GM18858 (cell line): Measurements from ENCODE around the gene MT1M.
"Not testable (repeated sequence)": the region's sequence is repeated elsewhere in the genome, so short reads cannot be mapped to it uniquely, and the experiment has no call there.

Experiments
- ATAC-seq: cut with Tn5 transposase; IDR thresholded peaks from one replicate; pipeline ENCODE4 v1.9.1; 2021; ENCODE audit not compliant: unreplicated experiment

Gene MT1M

DNA sequence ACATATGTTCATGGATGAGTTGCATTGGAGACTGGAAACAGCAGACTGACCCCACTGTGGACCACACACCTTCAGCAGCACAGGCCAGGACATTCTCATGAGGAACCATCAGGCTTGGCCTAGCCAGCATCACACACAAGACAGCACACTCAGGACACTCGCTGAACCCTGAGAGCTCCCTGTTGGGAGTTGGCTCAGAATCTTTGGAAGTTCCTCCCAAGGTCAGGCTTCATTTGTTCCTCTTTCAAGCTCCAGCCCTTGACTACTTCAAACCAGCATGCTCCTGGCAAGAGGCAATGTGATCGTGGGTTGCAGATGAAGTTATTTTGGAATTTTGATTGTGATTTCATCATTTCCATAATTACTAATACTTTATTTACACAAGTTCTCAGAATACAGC lies 39.2 kb downstream of the MT1M start:
- ATAC-seq = not testable (repeated sequence)

DNA sequence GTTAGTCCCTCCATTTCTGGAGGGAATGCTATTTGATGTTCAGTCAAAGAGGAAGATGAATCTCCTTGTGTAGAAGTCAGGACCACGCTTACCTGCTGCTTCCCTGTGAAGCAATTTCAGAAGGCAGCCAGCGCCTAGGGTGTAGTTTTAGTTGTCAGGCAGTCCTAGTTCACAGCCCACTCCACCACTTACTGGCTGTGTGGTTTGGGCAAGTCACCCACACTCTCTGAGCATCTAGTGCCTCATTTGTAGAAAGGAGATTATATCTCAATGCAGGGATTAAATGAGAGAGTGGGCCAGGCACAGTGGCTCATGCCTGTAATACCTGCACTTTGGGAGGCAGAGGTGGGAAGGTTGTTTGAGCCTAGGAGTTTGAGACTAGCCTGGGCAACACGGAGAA lies 39.7 kb downstream of the MT1M start:
- not testable (repeated sequence) for ATAC-seq

DNA sequence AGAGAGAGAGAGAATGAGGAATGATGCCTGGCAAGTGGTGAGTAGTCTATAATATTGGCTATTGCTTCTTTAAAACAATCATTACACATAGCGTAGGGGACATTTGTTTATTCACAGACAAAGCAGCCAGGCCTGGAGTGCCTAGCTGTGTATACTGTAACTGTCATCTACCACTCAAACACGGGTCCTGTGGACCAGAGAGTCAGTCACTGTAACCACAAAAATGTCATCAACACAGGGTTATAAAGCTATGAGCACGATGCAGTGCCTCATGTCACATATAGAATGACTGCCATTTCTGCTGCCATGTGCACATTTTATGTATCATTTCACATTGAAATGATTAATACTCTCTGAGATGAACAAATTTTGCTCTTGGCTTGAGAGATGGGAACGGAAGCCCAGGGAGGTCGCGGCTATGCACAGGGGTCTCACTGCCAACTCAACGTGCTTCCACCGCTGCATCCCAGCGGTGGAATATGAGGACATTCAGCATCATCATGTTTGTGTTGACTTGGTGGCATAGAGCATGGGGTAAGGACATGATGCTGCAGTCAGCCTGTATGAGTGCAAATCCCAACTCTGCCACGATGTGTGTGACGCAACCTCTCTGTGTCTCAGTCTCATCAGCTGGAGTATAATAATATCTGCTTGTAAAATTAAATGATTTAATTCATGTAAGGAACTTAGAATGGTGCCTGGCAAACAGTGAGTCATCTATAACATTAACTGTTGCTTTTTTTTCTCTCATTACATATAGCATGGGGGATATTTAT lies 40.5 kb downstream of the MT1M start:
- ATAC-seq = no peak

DNA sequence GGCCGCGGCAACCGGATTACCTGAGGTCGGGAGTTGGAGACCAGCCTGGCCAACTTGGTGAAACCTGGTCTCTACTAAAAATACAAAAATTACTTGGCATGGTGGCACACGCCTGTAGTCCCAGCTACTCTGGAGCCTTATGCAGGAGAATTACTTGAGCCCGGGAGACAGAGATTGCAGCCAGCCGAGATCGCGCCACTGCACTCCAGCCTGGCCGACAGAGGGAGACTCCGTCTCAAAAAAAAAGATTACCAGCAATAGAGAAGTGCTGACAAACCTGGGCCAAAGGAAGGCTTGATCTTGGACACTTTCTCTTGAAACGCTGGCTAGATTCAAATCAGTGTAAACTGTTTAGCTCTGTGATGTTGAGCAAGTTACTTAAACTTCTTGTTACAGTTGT lies 41.5 kb downstream of the MT1M start:
- no peak for ATAC-seq

DNA sequence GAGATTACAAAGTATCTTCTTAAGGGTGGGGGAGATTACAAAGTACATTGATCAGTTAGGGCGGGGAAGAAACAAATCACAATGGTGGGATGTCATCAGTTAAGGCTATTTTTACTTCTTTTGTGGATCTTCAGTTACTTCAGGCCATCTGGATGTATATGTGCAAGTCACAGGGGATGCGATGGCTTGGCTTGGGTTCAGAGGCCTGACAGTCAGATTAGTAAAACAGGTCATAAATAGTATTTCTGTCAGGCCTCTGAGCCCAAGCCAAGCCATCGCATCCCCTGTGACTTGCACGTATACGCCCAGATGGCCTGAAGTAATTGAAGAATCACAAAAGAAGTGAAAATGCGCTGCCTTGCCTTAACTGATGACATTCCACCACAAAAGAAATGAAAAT lies 42.1 kb downstream of the MT1M start:
- not testable (repeated sequence) for ATAC-seq

DNA sequence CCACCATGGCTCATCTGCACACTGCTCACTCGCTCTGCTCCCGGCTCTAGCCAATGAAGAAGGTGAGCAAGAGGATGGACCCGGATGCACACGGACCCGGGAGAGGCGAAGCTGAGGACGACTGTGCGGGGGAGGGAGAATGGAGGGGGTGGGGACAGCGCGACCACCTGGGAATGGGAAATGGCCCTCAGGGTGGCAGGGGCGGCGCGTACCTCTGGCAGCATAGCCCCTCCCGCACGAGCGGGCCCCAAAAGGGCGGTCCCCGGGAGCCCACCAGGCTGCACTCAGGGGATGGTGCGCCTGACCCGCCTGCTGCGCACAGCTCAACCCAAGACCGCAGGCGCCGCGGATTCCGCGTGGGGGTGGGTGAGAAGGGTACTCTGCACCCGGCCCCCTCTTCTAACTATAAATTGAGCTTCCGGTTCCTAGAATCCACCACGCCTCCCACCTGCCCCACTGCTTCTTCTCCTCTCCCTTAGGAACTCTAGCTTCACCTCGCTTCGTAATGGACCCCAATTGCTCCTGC lies 43.3 kb downstream of the MT1M start:
- no peak for ATAC-seq

DNA sequence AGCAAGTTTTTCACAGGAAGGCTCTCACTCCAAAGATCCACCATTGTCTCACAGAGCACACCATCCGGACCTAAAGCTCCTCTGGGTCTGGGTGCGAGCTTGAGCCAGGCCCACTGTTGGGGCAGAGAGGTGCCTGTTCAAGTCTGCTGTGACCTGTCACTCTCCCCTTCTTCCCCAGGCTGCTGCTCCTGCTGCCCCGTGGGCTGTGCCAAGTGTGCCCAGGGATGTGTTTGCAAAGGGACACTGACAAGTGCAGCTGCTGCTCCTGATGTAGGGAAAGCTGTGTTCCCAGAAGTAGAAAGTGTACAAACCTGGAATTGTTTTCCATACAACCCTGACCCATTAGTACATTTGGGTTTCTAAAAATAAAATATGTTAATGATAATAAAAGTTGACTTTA lies 45.0 kb downstream of the MT1M start:
- ATAC-seq = no peak

DNA sequence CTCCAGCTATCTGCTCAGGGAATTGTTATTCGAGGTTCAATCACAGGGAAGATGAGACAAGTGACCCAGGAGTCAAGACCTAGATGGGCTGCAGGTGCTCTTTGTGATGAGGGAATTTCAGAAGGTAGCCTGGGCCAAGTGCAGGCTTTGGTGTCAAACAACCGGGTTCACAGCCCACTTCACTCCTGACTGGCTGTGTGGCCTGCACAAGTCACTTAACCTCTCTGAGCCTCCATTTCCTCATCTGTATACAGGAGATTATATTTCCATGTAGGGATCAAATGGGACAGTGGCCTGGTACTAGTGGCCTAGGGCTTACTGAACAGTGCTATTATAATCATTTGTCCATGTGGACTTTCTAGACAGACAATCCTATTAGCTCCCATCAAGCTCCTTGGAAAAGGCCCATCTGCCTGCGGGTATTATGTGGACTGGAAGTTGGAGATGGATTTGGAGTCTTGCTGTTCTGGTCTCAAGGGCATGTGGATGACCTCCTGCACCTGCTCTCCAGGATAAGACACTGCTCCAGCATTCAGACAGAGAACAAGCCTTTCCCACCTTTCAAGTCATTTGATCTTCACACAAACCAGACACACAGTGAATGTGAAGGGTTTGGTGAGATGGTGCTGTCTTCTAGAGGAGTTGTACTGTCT lies 46.7 kb downstream of the MT1M start:
- ATAC-seq = no peak

DNA sequence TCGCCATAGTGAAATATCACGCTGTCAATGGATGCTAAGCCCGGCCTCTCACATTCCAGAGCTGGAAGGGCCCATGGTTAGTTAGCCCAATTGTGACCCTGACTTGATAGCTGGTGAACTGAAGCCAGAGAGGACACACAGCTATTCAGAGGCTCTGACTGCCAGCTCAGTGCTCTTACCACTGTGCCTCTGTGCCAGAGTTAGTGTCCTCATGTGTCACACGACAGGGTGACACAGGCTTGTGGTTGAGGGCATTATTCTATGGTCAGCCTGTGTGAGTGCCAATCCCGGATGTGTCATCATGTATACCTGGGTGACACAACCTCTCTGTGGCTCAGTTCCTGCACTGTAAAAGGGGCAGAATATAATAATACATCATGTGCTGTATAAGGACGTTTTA lies 47.4 kb downstream of the MT1M start:
- no peak for ATAC-seq

DNA sequence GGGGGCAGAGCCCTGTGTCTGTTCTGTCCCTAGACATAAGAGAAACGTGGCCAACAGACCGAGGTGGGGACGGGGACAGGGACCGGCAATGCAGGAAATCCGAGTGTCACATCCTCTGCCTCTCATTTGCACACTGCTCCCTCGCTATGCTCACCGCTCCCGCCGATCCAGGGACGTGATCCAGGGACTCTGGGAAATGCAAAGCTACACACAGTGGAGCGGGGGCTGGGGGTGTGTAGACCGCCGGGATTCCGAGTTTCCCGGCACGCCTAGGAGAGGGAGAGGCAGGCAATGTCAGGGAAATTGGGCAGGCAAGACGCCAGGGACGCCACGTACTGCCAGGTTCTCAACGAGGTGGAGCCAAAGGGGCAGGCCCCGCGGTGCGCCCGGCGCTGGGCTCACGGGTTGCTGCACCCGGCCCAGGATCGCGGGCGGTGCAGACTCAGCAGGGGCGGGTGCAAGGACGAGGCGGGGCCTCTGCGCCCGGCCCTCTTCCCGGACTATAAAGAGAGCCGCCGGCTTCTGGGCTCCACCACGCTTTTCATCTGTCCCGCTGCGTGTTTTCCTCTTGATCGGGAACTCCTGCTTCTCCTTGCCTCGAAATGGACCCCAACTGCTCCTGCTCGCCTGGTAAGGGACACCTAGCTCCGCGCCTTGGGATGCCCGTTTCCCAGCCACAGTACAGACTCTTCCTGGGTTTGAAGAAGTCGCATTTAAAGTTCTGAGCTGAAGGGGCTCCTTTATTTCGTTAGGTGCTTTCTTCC lies 49.7 kb downstream of the MT1M start, which contains the start of gene MT1X:
TSS of gene MT1X (plus strand) at position 532 of the 764 bp plus-strand sequence. CDS start at position 603, 71 bp downstream.
- ATAC-seq = peak; percentile 83

DNA sequence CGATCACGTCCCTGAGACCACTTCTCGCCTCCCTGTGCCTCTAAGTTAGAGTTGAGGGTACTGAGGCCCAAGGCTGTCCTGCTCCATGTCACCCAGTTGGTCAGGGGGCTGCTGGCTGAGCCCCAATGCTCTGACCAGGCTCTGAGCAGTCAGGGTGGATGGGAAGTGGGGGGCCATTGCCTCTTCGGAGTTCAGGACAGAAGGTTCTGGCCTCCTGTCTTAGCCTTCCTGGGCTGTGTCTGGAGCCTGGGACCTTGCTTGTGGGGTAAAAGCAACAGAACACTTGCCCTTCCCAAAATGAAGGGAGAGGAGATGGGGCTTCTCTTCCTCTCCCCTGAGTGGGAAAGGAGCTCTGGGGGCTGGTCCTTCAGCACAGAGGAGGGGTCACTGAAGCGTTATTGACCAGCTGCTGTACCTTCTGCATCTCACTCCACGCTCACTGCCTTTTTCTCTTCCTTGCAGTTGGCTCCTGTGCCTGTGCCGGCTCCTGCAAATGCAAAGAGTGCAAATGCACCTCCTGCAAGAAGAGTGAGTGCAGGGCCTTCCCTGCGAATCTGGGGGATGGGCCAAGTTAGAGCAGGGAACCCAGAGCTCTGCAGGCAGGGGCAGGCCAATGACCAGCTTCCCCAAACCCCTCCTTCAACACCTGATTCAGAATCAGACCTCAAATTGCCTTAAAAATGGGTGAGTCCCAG lies 50.4 kb downstream of the MT1M start:
- ATAC-seq = no peak
